ENCODE measurements around the gene LAG3. TPM values are rescaled to one million over a fixed set of nuclear protein-coding genes. Genes with fewer than 3 reads are reported as not detected.

Gene LAG3
- total RNA-seq (2014; rRNA removed; shearing (Covaris generic)) (0.19 and 0.62 TPM in 2 replicates), total RNA-seq (2022) (0.26 TPM in 1 of 2 replicates, not detected in the other), Bru-seq, nascent RNA (percentile 12 among the genes with signal in this experiment), BruChase-seq, experiment 1, labeled RNA remaining after a 6-hour chase (percentile 12 among the genes with signal in this experiment), BruChase-seq, experiment 2, labeled RNA remaining after a 2-hour chase (percentile 12 among the genes with signal in this experiment)
- long read RNA-seq, partial matches to known transcripts: 0 of 1 reads
- long read RNA-seq, other reads (novel, unspliced or antisense): 1 of 1 reads

GRCh38 chr12:6772331-6772695, at the start of gene LAG3:
LAG3 (plus strand) TSS chr12:6772520; CDS start chr12:6772853, 333 bp downstream.
- Histone ChIP-seq H3K36me3 (ENCODE audit: insufficient read depth, low read length) (no peaks in the 10 kb centered on the region), H3K4me1 (ENCODE audit: insufficient read depth, low read length, poor library complexity, severe bottlenecking) (peaks cover 24% of the 10 kb centered on the region), H2AFZ (ENCODE audit: low read length) (peak within 1 kb of the TSS; percentile 16; the same call in 1 of the 2 replicates), H3K4me2 (ENCODE audit: low read length) (peak within 1 kb of the TSS; percentile 11), H4K20me1 (ENCODE audit: insufficient read depth, low read length) (no peaks in the 10 kb centered on the region), H3K9me3 (ENCODE audit: low read length) (no peaks in the 10 kb centered on the region), H3K79me2 (ENCODE audit: insufficient read depth, low read depth, low read length) (no peaks in the 10 kb centered on the region), H3K9me2 (ENCODE audit: insufficient read depth, low read length) (no peaks in the 10 kb centered on the region), H3K27ac (ENCODE audit: low read depth, low read length, poor library complexity, severe bottlenecking) (no peak within 1 kb of the TSS), H3K4me3 (ENCODE audit: low read depth, low read length, poor library complexity, severe bottlenecking) (no peak within 1 kb of the TSS)
- BruUV-seq (replicated peaks): no TSS peak
- DNase-seq (ENCODE audit: low spot score): no peak
- intact Hi-C loops (cut with micrococcal nuclease; ENCODE audit: unreplicated experiment): no loop called here
- ChIA-PET POLR2A (no interaction called here), CTCF (ENCODE audit: unreplicated experiment) (no interaction called here)
- TF ChIP-seq EZH2phosphoT487 (IDR thresholded peaks at IDR 0.05; ENCODE audit: borderline replicate concordance, low read depth, low read length): no peak
- no peak for TF ChIP-seq CTCF (conservative IDR thresholded peaks at IDR 0.05; ENCODE audit: low read length)

- H3K9me2 ChIP-seq (ENCODE audit: insufficient read depth, low read length): no peaks in the 10 kb centered on the region
- H3K4me3 ChIP-seq (ENCODE audit: low read depth, low read length, poor library complexity, severe bottlenecking): peak overlapping the region; percentile 76
- POLR2A ChIA-PET: interaction anchor here (0.7 to 3.3 kb wide), 16 partner anchors 9 to 162 kb away, joined by 3 to 16 read pairs (median 5); partner anchors contain the start of genes GNB3, MLF2 and ZNF384
- intact Hi-C loops (cut with micrococcal nuclease; ENCODE audit: unreplicated experiment): no loop called here
- peak overlapping the region; percentile 77 for H3K27ac ChIP-seq (ENCODE audit: low read depth, low read length, poor library complexity, severe bottlenecking)
- DNase-seq (ENCODE audit: low spot score): no peak
- peak overlapping the region; percentile 90 for H3K4me2 ChIP-seq (ENCODE audit: low read length)
- H4K20me1 ChIP-seq (ENCODE audit: insufficient read depth, low read length): no peaks in the 10 kb centered on the region
- no TSS peak for BruUV-seq (replicated peaks)
- H3K79me2 ChIP-seq (ENCODE audit: insufficient read depth, low read depth, low read length): peaks cover 11% of the 10 kb centered on the region; the same call in 1 of the 2 replicates
- 0 out of 2 replicates have a peak overlapping the region, but pooled peaks have one; percentile 18 for H2AFZ ChIP-seq (ENCODE audit: low read length)
- H3K36me3 ChIP-seq (ENCODE audit: insufficient read depth, low read length): peaks cover 1% of the 10 kb centered on the region; the same call in 1 of the 2 replicates
- peaks cover 52% of the 10 kb centered on the region for H3K4me1 ChIP-seq (ENCODE audit: insufficient read depth, low read length, poor library complexity, severe bottlenecking)
- CTCF ChIA-PET (ENCODE audit: unreplicated experiment): interaction anchor here (1.4 kb wide), 1 partner anchor 24 kb away, joined by 9 read pairs; no protein-coding TSS in a partner anchor
- H3K9me3 ChIP-seq (ENCODE audit: low read length): no peaks in the 10 kb centered on the region
- TF ChIP-seq EZH2phosphoT487 (IDR thresholded peaks at IDR 0.05; ENCODE audit: borderline replicate concordance, low read depth, low read length): no peak
Measured at GRCh38 chr12:6722863-6723262, 49.5 kb upstream of the LAG3 start.

- peak; percentile 100 for DNase-seq (ENCODE audit: low spot score)
- intact Hi-C loops (cut with micrococcal nuclease; ENCODE audit: unreplicated experiment): loop anchor here (1.0 kb wide), 4 partner anchors 27 to 61 kb away; partner anchors contain the start of genes ING4, MLF2 and ZNF384
- H3K9me3 ChIP-seq (ENCODE audit: low read length): no peaks in the 10 kb centered on the region
- TF ChIP-seq EZH2phosphoT487 (IDR thresholded peaks at IDR 0.05; ENCODE audit: borderline replicate concordance, low read depth, low read length): no peak
- TF ChIP-seq CTCF (conservative IDR thresholded peaks at IDR 0.05; ENCODE audit: low read length): peak; percentile 25; the same call in 1 of the 2 replicates
- no peaks in the 10 kb centered on the region for H4K20me1 ChIP-seq (ENCODE audit: insufficient read depth, low read length)
- ChIA-PET POLR2A (interaction anchor here (0.5 to 3.3 kb wide), 28 partner anchors 10 to 229 kb away, joined by 3 to 16 read pairs (median 4); partner anchors contain the start of genes CDCA3, GNB3, MLF2 and SPSB2), CTCF (ENCODE audit: unreplicated experiment) (interaction anchor here (0.6 to 1.4 kb wide), 7 partner anchors 17 to 348 kb away, joined by 3 to 9 read pairs (median 3); no protein-coding TSS in a partner anchor)
- H3K9me2 ChIP-seq (ENCODE audit: insufficient read depth, low read length): no peaks in the 10 kb centered on the region
- peak within 1 kb of the TSS; percentile 77 for H3K27ac ChIP-seq (ENCODE audit: low read depth, low read length, poor library complexity, severe bottlenecking)
- BruUV-seq (replicated peaks): no TSS peak
- peaks cover 10% of the 10 kb centered on the region for H3K36me3 ChIP-seq (ENCODE audit: insufficient read depth, low read length)
- peak within 1 kb of the TSS; percentile 90 for H3K4me2 ChIP-seq (ENCODE audit: low read length)
- peak within 1 kb of the TSS; percentile 76 for H3K4me3 ChIP-seq (ENCODE audit: low read depth, low read length, poor library complexity, severe bottlenecking)
- H3K4me1 ChIP-seq (ENCODE audit: insufficient read depth, low read length, poor library complexity, severe bottlenecking): peaks cover 52% of the 10 kb centered on the region
- H2AFZ ChIP-seq (ENCODE audit: low read length): peak within 1 kb of the TSS; percentile 72; the same call in 1 of the 2 replicates
- peaks cover 11% of the 10 kb centered on the region; the same call in 1 of the 2 replicates for H3K79me2 ChIP-seq (ENCODE audit: insufficient read depth, low read depth, low read length)
Measured at GRCh38 chr12:6723607-6724408, 48.5 kb upstream of the LAG3 start, which contains the start of gene COPS7A. COPS7A (plus strand) TSS chr12:6724046; CDS start chr12:6724657, 611 bp downstream.
